Gastroesophageal sphincter (tissue), 3 donors: ENCODE data around the gene CNN2.

Experiments used
- POLR2A ChIP-seq, 2 donors: fragments of 450-650 bp; IDR thresholded peaks; one replicate each; pipeline ENCODE4 v1.6.1; 2017; ENCODE audit warnings: antibody characterized with exemption in 2 of 2, mild to moderate bottlenecking in 2 of 2, moderate library complexity in 1 of 2
- POLR2AphosphoS5 ChIP-seq: sonication (generic); formaldehyde crosslinking; IDR thresholded peaks from one replicate; pipeline ENCODE4 v1.6.1; 2017; ENCODE audit warnings: antibody characterized with exemption
- TF ChIP-seq, protein P1 (sequence below), 4 experiments: fragments of 200-600 bp in 2 of 4; fragments of 450-650 bp in 2 of 4; sonication (generic) in 1 of 4; IDR thresholded peaks; one replicate each; pipeline ENCODE4 v1.5.1; 2017 to 2019; ENCODE audit warnings: antibody characterized with exemption in 4 of 4, mild to moderate bottlenecking in 2 of 4, moderate library complexity in 2 of 4

DNA sequence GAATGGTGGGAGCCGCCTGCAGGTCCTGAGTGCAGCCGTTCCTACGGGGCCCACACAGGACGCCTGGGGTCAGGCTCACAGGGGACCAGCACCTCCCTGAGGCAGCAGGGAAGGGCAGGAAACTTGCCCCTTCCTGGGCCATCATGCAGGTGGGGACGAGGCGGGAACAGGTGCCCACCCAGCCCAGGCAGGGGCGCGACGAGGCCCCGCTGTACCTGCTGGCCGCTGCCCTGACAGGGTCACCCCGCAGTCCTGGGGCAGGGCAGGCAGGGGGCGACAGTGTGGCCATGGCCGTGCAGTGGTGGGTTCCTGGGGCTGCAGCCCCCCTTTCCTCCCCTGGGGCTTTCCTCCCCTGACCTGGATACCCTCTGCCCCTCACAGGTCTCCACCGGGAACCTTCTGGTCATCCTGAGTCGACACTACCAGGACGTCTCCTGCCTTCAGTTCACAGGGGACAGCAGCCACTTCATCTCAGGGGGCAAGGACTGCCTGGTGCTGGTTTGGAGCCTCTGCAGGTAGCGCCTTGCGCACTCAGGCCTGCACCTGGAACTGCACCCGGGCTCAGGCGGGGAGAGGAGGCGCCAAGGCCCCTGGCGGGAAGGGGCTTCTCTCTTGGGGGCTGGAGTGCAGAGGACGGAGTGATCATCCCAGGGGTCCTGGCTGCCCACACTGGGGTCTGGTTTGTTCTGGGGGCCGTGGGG is 36.9 kb upstream of the CNN2 start:
- TF ChIP-seq POLR2A (IDR thresholded peaks at IDR 0.05) (no peak), POLR2AphosphoS5 (no peak)
- TF ChIP-seq, protein P1, sequence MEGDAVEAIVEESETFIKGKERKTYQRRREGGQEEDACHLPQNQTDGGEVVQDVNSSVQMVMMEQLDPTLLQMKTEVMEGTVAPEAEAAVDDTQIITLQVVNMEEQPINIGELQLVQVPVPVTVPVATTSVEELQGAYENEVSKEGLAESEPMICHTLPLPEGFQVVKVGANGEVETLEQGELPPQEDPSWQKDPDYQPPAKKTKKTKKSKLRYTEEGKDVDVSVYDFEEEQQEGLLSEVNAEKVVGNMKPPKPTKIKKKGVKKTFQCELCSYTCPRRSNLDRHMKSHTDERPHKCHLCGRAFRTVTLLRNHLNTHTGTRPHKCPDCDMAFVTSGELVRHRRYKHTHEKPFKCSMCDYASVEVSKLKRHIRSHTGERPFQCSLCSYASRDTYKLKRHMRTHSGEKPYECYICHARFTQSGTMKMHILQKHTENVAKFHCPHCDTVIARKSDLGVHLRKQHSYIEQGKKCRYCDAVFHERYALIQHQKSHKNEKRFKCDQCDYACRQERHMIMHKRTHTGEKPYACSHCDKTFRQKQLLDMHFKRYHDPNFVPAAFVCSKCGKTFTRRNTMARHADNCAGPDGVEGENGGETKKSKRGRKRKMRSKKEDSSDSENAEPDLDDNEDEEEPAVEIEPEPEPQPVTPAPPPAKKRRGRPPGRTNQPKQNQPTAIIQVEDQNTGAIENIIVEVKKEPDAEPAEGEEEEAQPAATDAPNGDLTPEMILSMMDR (IDR thresholded peaks at IDR 0.05): peak in 1 of 4 experiments; percentile 14
